GM12878 (cell line): ENCODE data around the gene PHC3. TPM values are rescaled to one million over a fixed set of nuclear protein-coding genes. Genes with fewer than 3 reads are reported as not detected.

Experiments
- ATF7 ChIP-seq: fragments of 450-650 bp; IDR thresholded peaks from 2 replicates; pipeline ENCODE4 v1.6.1; 2016; ENCODE audit warnings: low read depth, mild to moderate bottlenecking
- CREB1 ChIP-seq: IDR thresholded peaks from 2 replicates; pipeline ENCODE4 v1.6.1; 2012; ENCODE audit warnings: low read depth, mild to moderate bottlenecking, inconsistent platforms
- EGR1 ChIP-seq, 2 experiments: IDR thresholded peaks; 1 replicate in 1 of 2; 2 replicates in 1 of 2; pipeline ENCODE4 v1.6.1; 2011 to 2012; ENCODE audit warnings: low read depth in 2 of 2, low read length in 2 of 2, borderline replicate concordance in 1 of 2, mild to moderate bottlenecking in 1 of 2, moderate library complexity in 1 of 2
- EP300 ChIP-seq, 2 experiments: fragments of 150-350 bp in 1 of 2; IDR thresholded peaks; 2 replicates each; pipeline ENCODE4 v1.6.1; 2011 to 2012; ENCODE audit warnings: low read depth in 2 of 2, low read length in 2 of 2, borderline replicate concordance in 1 of 2, improper control_type of control experiment in 1 of 2, inconsistent platforms in 1 of 2; ENCODE audit not compliant: control insufficient read depth in 1 of 2
- FOS ChIP-seq: IDR thresholded peaks from 3 replicates; pipeline ENCODE4 v1.6.1; 2011; ENCODE audit warnings: borderline replicate concordance; ENCODE audit not compliant: insufficient read length; ENCODE audit errors: extremely low read depth
- HDAC2 ChIP-seq: fragments of 200-600 bp; sonication (generic); IDR thresholded peaks from 2 replicates; pipeline ENCODE4 v1.6.1; 2017
- HDAC6 ChIP-seq: fragments of 200-600 bp; sonication (generic); IDR thresholded peaks from one replicate; pipeline ENCODE4 v1.8.0; 2017; ENCODE audit warnings: antibody characterized with exemption; ENCODE audit not compliant: unreplicated experiment
- IRF4 ChIP-seq: IDR thresholded peaks from 2 replicates; pipeline ENCODE4 v1.6.1; 2011; ENCODE audit warnings: low read depth, low read length
- JUNB ChIP-seq: IDR thresholded peaks from 2 replicates; pipeline ENCODE4 v1.6.1; 2016; ENCODE audit warnings: antibody characterized with exemption, mild to moderate bottlenecking
- MEF2A ChIP-seq: IDR thresholded peaks from 2 replicates; pipeline ENCODE4 v1.6.1; 2011; ENCODE audit warnings: low read depth, mild to moderate bottlenecking, low read length, moderate library complexity; ENCODE audit not compliant: insufficient read depth
- MTA2 ChIP-seq: fragments of 450-650 bp; IDR thresholded peaks from 2 replicates; pipeline ENCODE4 v1.6.1; 2016; ENCODE audit warnings: low read depth, mild to moderate bottlenecking, moderate library complexity
- MTA3 ChIP-seq: IDR thresholded peaks from 2 replicates; pipeline ENCODE4 v1.6.1; 2012; ENCODE audit warnings: low read length, inconsistent platforms, borderline replicate concordance
- MYB ChIP-seq: fragments of 150-350 bp; IDR thresholded peaks from 2 replicates; pipeline ENCODE4 v1.6.1; 2014; ENCODE audit warnings: mild to moderate bottlenecking, low read depth, low read length, borderline replicate concordance
- MYC ChIP-seq: IDR thresholded peaks from 2 replicates; pipeline ENCODE4 v1.6.1; 2011; ENCODE audit warnings: mild to moderate bottlenecking, low read length, moderate library complexity, inconsistent platforms; ENCODE audit not compliant: insufficient read depth, insufficient replicate concordance, insufficient read length, severe bottlenecking
- NR2C2 ChIP-seq: IDR thresholded peaks from 2 replicates; pipeline ENCODE4 v1.6.1; 2011; ENCODE audit warnings: borderline replicate concordance, low read depth; ENCODE audit not compliant: control insufficient read depth, insufficient read length
- NR2F1 ChIP-seq: fragments of 450-650 bp; conservative IDR thresholded peaks from 2 replicates; pipeline ENCODE4 v1.6.1; 2017; ENCODE audit warnings: mild to moderate bottlenecking
- PML ChIP-seq: IDR thresholded peaks from 2 replicates; pipeline ENCODE4 v1.6.1; 2012; ENCODE audit warnings: low read length, inconsistent platforms
- POU2F2 ChIP-seq: IDR thresholded peaks from 3 replicates; pipeline ENCODE4 v1.6.1; 2011; ENCODE audit warnings: low read depth, mild to moderate bottlenecking, low read length, borderline replicate concordance
- RCOR1 ChIP-seq: conservative IDR thresholded peaks from 2 replicates; pipeline ENCODE4 v1.6.1; 2012; ENCODE audit warnings: low read depth, low read length, improper control_type of control experiment
- SIN3A ChIP-seq: IDR thresholded peaks from 2 replicates; pipeline ENCODE4 v1.6.1; 2012; ENCODE audit warnings: low read depth, low read length, improper control_type of control experiment
- SMAD5 ChIP-seq: IDR thresholded peaks from 2 replicates; pipeline ENCODE4 v1.6.1; 2016; ENCODE audit warnings: antibody characterized with exemption, low read depth
- SP1 ChIP-seq: IDR thresholded peaks from one replicate; pipeline ENCODE4 v1.6.1; 2011; ENCODE audit warnings: low read depth, low read length
- TAF1 ChIP-seq: IDR thresholded peaks from 2 replicates; pipeline ENCODE4 v1.6.1; 2011; ENCODE audit warnings: mild to moderate bottlenecking, low read depth, low read length, borderline replicate concordance
- ZNF274 ChIP-seq: IDR thresholded peaks from one replicate; pipeline ENCODE4 v1.8.0; 2011; ENCODE audit not compliant: insufficient read length, insufficient read depth
- polyA plus RNA-seq, 11 experiments: library from polyadenylated mRNA; depleted of rRNA in 4 of 11; unstranded in 6 of 11; stranded (reverse) in 5 of 11; fragments of >200 nt; fragmentation: Nextera tagmentation in 4 of 11; fragmentation: Illumina TruSeq in 1 of 11; extraction: Ambion mirVana in 4 of 11; extraction: Trizol in 1 of 11; gene quantifications; 1 replicate in 1 of 11; 2 replicates in 10 of 11; pipeline versions ENCODE4 v1.2.1 to v1.2.3, GENCODE V29; 2011 to 2016; ENCODE audit warnings: inconsistent platforms in 2 of 11, missing spikeins in 2 of 11, low read depth in 1 of 11
- total RNA-seq, 4 experiments: library from RNA; depleted of rRNA in 3 of 4; stranded (reverse); fragments of >200 nt in 3 of 4; fragmentation: Illumina TruSeq in 1 of 4; extraction: Trizol in 1 of 4; gene quantifications; 2 replicates each; pipeline versions ENCODE4 v1.2.1 to v1.2.3, GENCODE V29; 2013 to 2021
- TF ChIP-seq, protein P1 (sequence below): IDR thresholded peaks from 2 replicates; pipeline ENCODE4 v1.6.1; 2011; ENCODE audit warnings: borderline replicate concordance, low read depth, mild to moderate bottlenecking, moderate library complexity, low read length; ENCODE audit not compliant: insufficient read depth, poor library complexity, severe bottlenecking
- TF ChIP-seq, protein P2 (sequence below): IDR thresholded peaks from 2 replicates; pipeline ENCODE4 v1.6.1; 2011; ENCODE audit warnings: low read depth, low read length, improper control_type of control experiment, borderline replicate concordance
- TF ChIP-seq, protein P3 (sequence below), 3 experiments: IDR thresholded peaks in 2 of 3; conservative IDR thresholded peaks in 1 of 3; 2 replicates each; pipeline ENCODE4 v1.5.1; 2011; ENCODE audit warnings: low read depth in 3 of 3, low read length in 3 of 3, mild to moderate bottlenecking in 3 of 3, control low read depth in 2 of 3, moderate library complexity in 2 of 3, inconsistent platforms in 1 of 3, mixed read lengths in 1 of 3; ENCODE audit not compliant: control insufficient read depth in 2 of 3, insufficient read depth in 1 of 3; ENCODE audit errors: extremely low read depth in 1 of 3
- TF ChIP-seq, protein P4 (sequence below): IDR thresholded peaks from 2 replicates; pipeline ENCODE4 v1.6.1; 2012; ENCODE audit warnings: low read length, inconsistent platforms

PHC3 gene
- total and polyA plus RNA-seq, 10 of the 15 experiments (the other 5 are each of a cell fraction or from before 2014, with no cell fraction given) = 3.3 to 62.3 (median 22.1) TPM

DNA sequence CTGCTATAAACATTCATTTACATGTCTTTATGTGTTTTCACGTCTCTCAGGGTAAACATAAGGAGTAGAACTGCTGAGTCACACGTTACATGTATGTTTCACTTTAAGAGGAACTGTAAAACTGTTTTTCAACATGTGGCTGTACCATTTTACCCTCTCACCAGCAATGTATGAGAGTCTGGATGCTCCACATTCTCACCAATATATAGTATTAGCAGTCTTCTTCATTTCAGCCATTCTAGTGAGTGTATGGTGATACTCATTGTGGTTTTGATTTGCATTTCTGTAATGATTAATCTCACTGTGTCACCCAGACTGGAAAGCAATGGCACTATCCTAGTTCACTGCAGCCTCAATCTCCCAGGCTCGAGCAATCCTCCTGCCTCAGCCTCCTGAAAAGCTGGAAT is 37.1 kb downstream of the PHC3 start (continued):
- TF ChIP-seq MTA2 = no peak
- no peak for TF ChIP-seq EGR1 (IDR thresholded peaks at IDR 0.05; ENCODE audit: borderline replicate concordance in 1 of 2, low read depth in 2 of 2, low read length in 2 of 2)
- TF ChIP-seq, protein P1, sequence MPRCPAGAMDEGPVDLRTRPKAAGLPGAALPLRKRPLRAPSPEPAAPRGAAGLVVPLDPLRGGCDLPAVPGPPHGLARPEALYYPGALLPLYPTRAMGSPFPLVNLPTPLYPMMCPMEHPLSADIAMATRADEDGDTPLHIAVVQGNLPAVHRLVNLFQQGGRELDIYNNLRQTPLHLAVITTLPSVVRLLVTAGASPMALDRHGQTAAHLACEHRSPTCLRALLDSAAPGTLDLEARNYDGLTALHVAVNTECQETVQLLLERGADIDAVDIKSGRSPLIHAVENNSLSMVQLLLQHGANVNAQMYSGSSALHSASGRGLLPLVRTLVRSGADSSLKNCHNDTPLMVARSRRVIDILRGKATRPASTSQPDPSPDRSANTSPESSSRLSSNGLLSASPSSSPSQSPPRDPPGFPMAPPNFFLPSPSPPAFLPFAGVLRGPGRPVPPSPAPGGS = peak; percentile 32
- TF ChIP-seq MTA3 = no peak
- peak; percentile 88 for TF ChIP-seq POU2F2
- no peak for TF ChIP-seq SMAD5
- no peak for TF ChIP-seq NR2C2
- no peak for TF ChIP-seq MEF2A
- no peak for TF ChIP-seq SP1
- TF ChIP-seq EP300 (IDR thresholded peaks at IDR 0.05; ENCODE audit: borderline replicate concordance in 1 of 2, control insufficient read depth in 1 of 2, low read depth in 2 of 2, low read length in 2 of 2) = peak in 1 of 2 experiments; percentile 54; a peak in 1 of 4 replicates
- 0 out of 2 replicates have a peak, but pooled peaks have one; percentile 26 for TF ChIP-seq TAF1
- peak; percentile 31; the same call in 1 of the 2 replicates for TF ChIP-seq IRF4
- no peak for TF ChIP-seq SIN3A
- no peak for TF ChIP-seq MYB
- TF ChIP-seq, protein P2, sequence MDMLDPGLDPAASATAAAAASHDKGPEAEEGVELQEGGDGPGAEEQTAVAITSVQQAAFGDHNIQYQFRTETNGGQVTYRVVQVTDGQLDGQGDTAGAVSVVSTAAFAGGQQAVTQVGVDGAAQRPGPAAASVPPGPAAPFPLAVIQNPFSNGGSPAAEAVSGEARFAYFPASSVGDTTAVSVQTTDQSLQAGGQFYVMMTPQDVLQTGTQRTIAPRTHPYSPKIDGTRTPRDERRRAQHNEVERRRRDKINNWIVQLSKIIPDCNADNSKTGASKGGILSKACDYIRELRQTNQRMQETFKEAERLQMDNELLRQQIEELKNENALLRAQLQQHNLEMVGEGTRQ = no peak
- no peak for TF ChIP-seq HDAC6
- no peak for TF ChIP-seq RCOR1
- no peak for TF ChIP-seq CREB1
- TF ChIP-seq PML = no peak
- TF ChIP-seq, protein P3, sequence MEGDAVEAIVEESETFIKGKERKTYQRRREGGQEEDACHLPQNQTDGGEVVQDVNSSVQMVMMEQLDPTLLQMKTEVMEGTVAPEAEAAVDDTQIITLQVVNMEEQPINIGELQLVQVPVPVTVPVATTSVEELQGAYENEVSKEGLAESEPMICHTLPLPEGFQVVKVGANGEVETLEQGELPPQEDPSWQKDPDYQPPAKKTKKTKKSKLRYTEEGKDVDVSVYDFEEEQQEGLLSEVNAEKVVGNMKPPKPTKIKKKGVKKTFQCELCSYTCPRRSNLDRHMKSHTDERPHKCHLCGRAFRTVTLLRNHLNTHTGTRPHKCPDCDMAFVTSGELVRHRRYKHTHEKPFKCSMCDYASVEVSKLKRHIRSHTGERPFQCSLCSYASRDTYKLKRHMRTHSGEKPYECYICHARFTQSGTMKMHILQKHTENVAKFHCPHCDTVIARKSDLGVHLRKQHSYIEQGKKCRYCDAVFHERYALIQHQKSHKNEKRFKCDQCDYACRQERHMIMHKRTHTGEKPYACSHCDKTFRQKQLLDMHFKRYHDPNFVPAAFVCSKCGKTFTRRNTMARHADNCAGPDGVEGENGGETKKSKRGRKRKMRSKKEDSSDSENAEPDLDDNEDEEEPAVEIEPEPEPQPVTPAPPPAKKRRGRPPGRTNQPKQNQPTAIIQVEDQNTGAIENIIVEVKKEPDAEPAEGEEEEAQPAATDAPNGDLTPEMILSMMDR (IDR thresholded peaks at IDR 0.05 in 2 of 3, conservative IDR thresholded peaks at IDR 0.05 in 1 of 3; ENCODE audit: control insufficient read depth in 2 of 3, extremely low read depth in 1 of 3, insufficient read depth in 1 of 3, low read depth in 3 of 3, low read length in 3 of 3) = no peak
- no peak for TF ChIP-seq ZNF274
- TF ChIP-seq NR2F1 = no peak
- no peak for TF ChIP-seq HDAC2
- no peak for TF ChIP-seq MYC
- peak; percentile 32 for TF ChIP-seq JUNB
- no peak for TF ChIP-seq FOS
- TF ChIP-seq, protein P4, sequence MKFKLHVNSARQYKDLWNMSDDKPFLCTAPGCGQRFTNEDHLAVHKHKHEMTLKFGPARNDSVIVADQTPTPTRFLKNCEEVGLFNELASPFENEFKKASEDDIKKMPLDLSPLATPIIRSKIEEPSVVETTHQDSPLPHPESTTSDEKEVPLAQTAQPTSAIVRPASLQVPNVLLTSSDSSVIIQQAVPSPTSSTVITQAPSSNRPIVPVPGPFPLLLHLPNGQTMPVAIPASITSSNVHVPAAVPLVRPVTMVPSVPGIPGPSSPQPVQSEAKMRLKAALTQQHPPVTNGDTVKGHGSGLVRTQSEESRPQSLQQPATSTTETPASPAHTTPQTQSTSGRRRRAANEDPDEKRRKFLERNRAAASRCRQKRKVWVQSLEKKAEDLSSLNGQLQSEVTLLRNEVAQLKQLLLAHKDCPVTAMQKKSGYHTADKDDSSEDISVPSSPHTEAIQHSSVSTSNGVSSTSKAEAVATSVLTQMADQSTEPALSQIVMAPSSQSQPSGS = peak; percentile 76
- peak; percentile 63 for TF ChIP-seq ATF7
